GM23338 (cell line): ENCODE measurements around the gene ATP10A. TPM values are rescaled to one million over a fixed set of nuclear protein-coding genes. Genes with fewer than 3 reads are reported as not detected.
"Not testable (repeated sequence)": the region's sequence is repeated elsewhere in the genome, so short reads cannot be mapped to it uniquely, and the experiment has no call there.

ENCODE experiments used
- ATAC-seq: fragments of 200-7000 bp; cut with Tn5 transposase; 3 replicates; pipeline ENCODE4 v1.9.1; 2020
- DNase-seq: peaks from one replicate; pipeline ENCODE4 v3.0.0-alpha.2; 2015; ENCODE audit warnings: low spot score
- H2AFZ ChIP-seq: fragments of 200-600 bp; sonication (generic); 2 replicates; pipeline ENCODE4 v1.8.0; 2016; ENCODE audit warnings: antibody characterized with exemption, mild to moderate bottlenecking, moderate library complexity
- H3F3A ChIP-seq: fragments of 200-600 bp; sonication (generic); replicated peaks from 2 replicates; pipeline ENCODE4 v1.8.0; 2017; ENCODE audit warnings: antibody characterized with exemption, mixed run types, low read depth
- H3K27ac ChIP-seq: fragments of 200-600 bp; sonication (generic); 2 replicates; pipeline ENCODE4 v1.6.1; 2016; ENCODE audit warnings: low read depth
- H3K27me3 ChIP-seq: fragments of 200-600 bp; sonication (generic); 2 replicates; pipeline ENCODE4 v1.8.0; 2016; ENCODE audit warnings: mild to moderate bottlenecking, mixed run types, moderate library complexity; ENCODE audit not compliant: insufficient read depth
- H3K36me3 ChIP-seq: fragments of 200-600 bp; sonication (generic); 2 replicates; pipeline ENCODE4 v1.8.0; 2016; ENCODE audit warnings: mild to moderate bottlenecking; ENCODE audit not compliant: insufficient read depth
- H3K4me1 ChIP-seq: fragments of 200-600 bp; sonication (generic); 2 replicates; pipeline ENCODE4 v1.8.0; 2016; ENCODE audit warnings: mild to moderate bottlenecking, moderate library complexity; ENCODE audit not compliant: insufficient read depth
- H3K4me2 ChIP-seq: fragments of 200-600 bp; sonication (generic); 2 replicates; pipeline ENCODE4 v1.7.1; 2017; ENCODE audit warnings: mixed run types
- H3K4me3 ChIP-seq: fragments of 200-600 bp; sonication (generic); 2 replicates; pipeline ENCODE4 v1.6.1; 2016; ENCODE audit warnings: mixed run types
- H3K79me2 ChIP-seq: fragments of 200-600 bp; sonication (generic); replicated peaks from 2 replicates; pipeline ENCODE4 v1.8.0; 2017; ENCODE audit warnings: mild to moderate bottlenecking; ENCODE audit not compliant: insufficient read depth
- H3K9me2 ChIP-seq: fragments of 200-600 bp; sonication (generic); 2 replicates; pipeline ENCODE4 v1.8.0; 2017; ENCODE audit not compliant: insufficient read depth
- H4K20me1 ChIP-seq: fragments of 200-600 bp; sonication (generic); replicated peaks from 2 replicates; pipeline ENCODE4 v1.8.0; 2017; ENCODE audit warnings: mild to moderate bottlenecking; ENCODE audit not compliant: insufficient read depth
- H3K27ac Mint-ChIP-seq: 2 replicates; pipeline ENCODE4 v1.8.0; 2020; ENCODE audit warnings: inconsistent platforms, mild to moderate bottlenecking, moderate library complexity, mixed read lengths
- H3K27me3 Mint-ChIP-seq: 3 replicates; pipeline ENCODE4 v1.8.0; 2022; ENCODE audit warnings: low read depth, mild to moderate bottlenecking, moderate library complexity, mixed read lengths, inconsistent platforms; ENCODE audit not compliant: insufficient read depth, poor library complexity
- H3K36me3 Mint-ChIP-seq: 3 replicates; pipeline ENCODE4 v1.8.0; 2021; ENCODE audit warnings: low read depth, mild to moderate bottlenecking, inconsistent platforms, moderate library complexity, mixed read lengths
- H3K4me1 Mint-ChIP-seq: 3 replicates; pipeline ENCODE4 v1.8.0; 2020; ENCODE audit warnings: mild to moderate bottlenecking, inconsistent platforms, mixed read lengths
- H3K4me3 Mint-ChIP-seq: 3 replicates; pipeline ENCODE4 v1.8.0; 2021; ENCODE audit warnings: moderate library complexity, mild to moderate bottlenecking, inconsistent platforms, mixed read lengths
- H3K9me3 Mint-ChIP-seq: 3 replicates; pipeline ENCODE4 v1.8.0; 2020; ENCODE audit warnings: moderate library complexity, mild to moderate bottlenecking, inconsistent platforms, mixed read lengths
- EZH2 ChIP-seq: fragments of 200-600 bp; sonication (generic); IDR thresholded peaks from one replicate; pipeline ENCODE4 v1.8.0; 2017; ENCODE audit warnings: antibody characterized with exemption, mild to moderate bottlenecking, low read depth; ENCODE audit not compliant: unreplicated experiment
- EZH2phosphoT487 ChIP-seq: fragments of 200-600 bp; sonication (generic); IDR thresholded peaks from one replicate; pipeline ENCODE4 v1.8.1; 2018; ENCODE audit warnings: antibody characterized with exemption; ENCODE audit not compliant: unreplicated experiment
- JUNB ChIP-seq: IDR thresholded peaks from one replicate; pipeline ENCODE4 v1.6.1; 2016; ENCODE audit warnings: antibody characterized with exemption; ENCODE audit not compliant: unreplicated experiment
- REST ChIP-seq: IDR thresholded peaks from one replicate; pipeline ENCODE4 v1.6.1; 2018; ENCODE audit warnings: antibody characterized with exemption; ENCODE audit not compliant: unreplicated experiment
- STAT1 ChIP-seq: IDR thresholded peaks from one replicate; pipeline ENCODE4 v1.6.1; 2016; ENCODE audit warnings: antibody characterized with exemption; ENCODE audit not compliant: unreplicated experiment
- ZNF114 ChIP-seq: fragments of 250-450 bp; sonication (Bioruptor Pico); IDR thresholded peaks from 2 replicates; pipeline ENCODE4 v1.5.0; 2020; ENCODE audit warnings: mild to moderate bottlenecking, moderate library complexity
- ZNF331 ChIP-seq: fragments of 250-450 bp; sonication (Bioruptor Pico); IDR thresholded peaks from 2 replicates; pipeline ENCODE4 v1.5.0; 2020; ENCODE audit warnings: low read depth, mild to moderate bottlenecking, moderate library complexity
- polyA plus RNA-seq: library from polyadenylated mRNA; unstranded; fragments of >200 nt; fragmentation: Nextera tagmentation; extraction: Ambion mirVana; gene quantifications from 2 replicates; pipeline ENCODE4 v1.2.1, GENCODE V29; 2016
- total RNA-seq: library from RNA; depleted of rRNA; stranded (reverse); fragments of >200 nt; shearing (Covaris generic); gene quantifications from 2 replicates; pipeline ENCODE4 v1.2.3, GENCODE V29; 2014
- TF ChIP-seq, protein P1 (sequence below), 2 experiments: fragments of 200-600 bp in 1 of 2; sonication (generic) in 1 of 2; conservative IDR thresholded peaks; 2 replicates each; pipeline versions ENCODE4 v1.5.1 to v1.6.1; 2016 to 2017; ENCODE audit warnings: antibody characterized with exemption in 2 of 2, low read depth in 2 of 2, mild to moderate bottlenecking in 2 of 2, moderate library complexity in 1 of 2
- TF ChIP-seq, protein P2 (sequence below): IDR thresholded peaks from 2 replicates; pipeline ENCODE4 v1.6.1; 2016; ENCODE audit warnings: antibody characterized with exemption

Gene ATP10A
- total and polyA plus RNA-seq, 2 experiments from 2014 or later = 0.36 to 5.6 TPM

DNA sequence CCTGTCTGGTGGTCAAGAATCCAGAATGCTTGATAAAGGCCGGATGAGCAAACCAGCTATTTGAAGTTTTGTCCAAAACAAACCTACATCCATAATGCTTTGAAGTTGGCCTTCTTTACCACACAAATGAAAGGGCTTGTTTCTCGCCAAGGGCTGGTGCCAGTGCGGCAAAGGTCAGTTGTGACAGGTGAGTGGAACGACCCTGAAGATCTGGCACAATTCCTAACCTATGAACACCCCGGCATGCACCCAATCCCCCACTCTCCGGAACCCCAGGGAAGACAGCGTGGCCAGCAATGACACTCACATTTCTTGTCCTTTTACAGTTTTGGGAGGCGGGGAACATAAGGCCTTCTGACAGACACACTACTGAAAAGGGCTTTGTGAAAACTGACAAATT is 90.6 kb downstream of the ATP10A start (continued):
- TF ChIP-seq, protein P1, sequence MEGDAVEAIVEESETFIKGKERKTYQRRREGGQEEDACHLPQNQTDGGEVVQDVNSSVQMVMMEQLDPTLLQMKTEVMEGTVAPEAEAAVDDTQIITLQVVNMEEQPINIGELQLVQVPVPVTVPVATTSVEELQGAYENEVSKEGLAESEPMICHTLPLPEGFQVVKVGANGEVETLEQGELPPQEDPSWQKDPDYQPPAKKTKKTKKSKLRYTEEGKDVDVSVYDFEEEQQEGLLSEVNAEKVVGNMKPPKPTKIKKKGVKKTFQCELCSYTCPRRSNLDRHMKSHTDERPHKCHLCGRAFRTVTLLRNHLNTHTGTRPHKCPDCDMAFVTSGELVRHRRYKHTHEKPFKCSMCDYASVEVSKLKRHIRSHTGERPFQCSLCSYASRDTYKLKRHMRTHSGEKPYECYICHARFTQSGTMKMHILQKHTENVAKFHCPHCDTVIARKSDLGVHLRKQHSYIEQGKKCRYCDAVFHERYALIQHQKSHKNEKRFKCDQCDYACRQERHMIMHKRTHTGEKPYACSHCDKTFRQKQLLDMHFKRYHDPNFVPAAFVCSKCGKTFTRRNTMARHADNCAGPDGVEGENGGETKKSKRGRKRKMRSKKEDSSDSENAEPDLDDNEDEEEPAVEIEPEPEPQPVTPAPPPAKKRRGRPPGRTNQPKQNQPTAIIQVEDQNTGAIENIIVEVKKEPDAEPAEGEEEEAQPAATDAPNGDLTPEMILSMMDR (conservative IDR thresholded peaks at IDR 0.05; ENCODE audit: low read depth in 2 of 2) = no peak
- TF ChIP-seq ZNF114 (CRISPR knock-in tag) (no peak), STAT1 (no peak)

- not testable (repeated sequence) for DNase-seq, H3K79me2 ChIP-seq, H3K27me3 Mint-ChIP-seq, H3K36me3 ChIP-seq, H3K4me1 ChIP-seq, H3K27me3 ChIP-seq, H3K27ac ChIP-seq, H3K36me3 Mint-ChIP-seq, H3K4me3 Mint-ChIP-seq, H3F3A ChIP-seq, H3K9me3 Mint-ChIP-seq, H3K9me2 ChIP-seq, H3K27ac Mint-ChIP-seq, ATAC-seq, H3K4me3 ChIP-seq, H2AFZ ChIP-seq, H4K20me1 ChIP-seq, H3K4me2 ChIP-seq
- peaks cover 22% of the 10 kb centered on the region for H3K4me1 Mint-ChIP-seq
Measured at GRCh38 chr15:25771736-25772135, 91.4 kb downstream of the ATP10A start.

- ATAC-seq (no peak), DNase-seq (no peak)
- no peaks in the 10 kb centered on the region for H3K79me2 ChIP-seq
- no peaks in the 10 kb centered on the region for H3K36me3 ChIP-seq
- no peaks in the 10 kb centered on the region for H4K20me1 ChIP-seq
- Mint-ChIP-seq H3K36me3 (no peaks in the 10 kb centered on the region), H3K27ac (no peak overlapping the region), H3K4me3 (no peak overlapping the region), H3K27me3 (peaks cover under 1% of the 10 kb centered on the region), H3K9me3 (no peaks in the 10 kb centered on the region), H3K4me1 (peaks cover 21% of the 10 kb centered on the region)
- H3K27me3 ChIP-seq = no peaks in the 10 kb centered on the region
- H3K4me3 ChIP-seq = no peak overlapping the region
- H3K4me2 ChIP-seq = no peak overlapping the region
- no peaks in the 10 kb centered on the region for H3K9me2 ChIP-seq
- H2AFZ ChIP-seq = peak overlapping the region; percentile 38; the same call in 1 of the 2 replicates
- no peaks in the 10 kb centered on the region for H3F3A ChIP-seq
- 0 out of 2 replicates have a peak, but pooled peaks cover 8% of the 10 kb centered on the region for H3K4me1 ChIP-seq
- H3K27ac ChIP-seq = no peak overlapping the region
- TF ChIP-seq JUNB (no peak), ZNF114 (CRISPR knock-in tag) (no peak), REST (no peak), EZH2 (no peak), EZH2phosphoT487 (no peak), ZNF331 (CRISPR knock-in tag) (no peak)
- TF ChIP-seq, protein P1 (conservative IDR thresholded peaks at IDR 0.05; ENCODE audit: low read depth in 2 of 2) = no peak
- TF ChIP-seq, protein P2, sequence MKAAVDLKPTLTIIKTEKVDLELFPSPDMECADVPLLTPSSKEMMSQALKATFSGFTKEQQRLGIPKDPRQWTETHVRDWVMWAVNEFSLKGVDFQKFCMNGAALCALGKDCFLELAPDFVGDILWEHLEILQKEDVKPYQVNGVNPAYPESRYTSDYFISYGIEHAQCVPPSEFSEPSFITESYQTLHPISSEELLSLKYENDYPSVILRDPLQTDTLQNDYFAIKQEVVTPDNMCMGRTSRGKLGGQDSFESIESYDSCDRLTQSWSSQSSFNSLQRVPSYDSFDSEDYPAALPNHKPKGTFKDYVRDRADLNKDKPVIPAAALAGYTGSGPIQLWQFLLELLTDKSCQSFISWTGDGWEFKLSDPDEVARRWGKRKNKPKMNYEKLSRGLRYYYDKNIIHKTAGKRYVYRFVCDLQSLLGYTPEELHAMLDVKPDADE = no peak
Measured at GRCh38 chr15:25771338-25771706, 91.8 kb downstream of the ATP10A start.
